Cerebellar cortex (tissue), 1 donor: Measurements from ENCODE around the gene TMEM123.

Experiments used
- DNase-seq: peaks from one replicate; pipeline ENCODE4 v3.0.0-alpha.2; 2015; ENCODE audit warnings: low spot score

Gene TMEM123

GRCh38 chr11:102426000-102426399, 26.6 kb downstream of the TMEM123 start:
- no peak for DNase-seq

GRCh38 chr11:102423936-102424335, 28.6 kb downstream of the TMEM123 start:
- no peak for DNase-seq

- no peak for DNase-seq
Observed at GRCh38 chr11:102422817-102423712, 29.5 kb downstream of the TMEM123 start.

GRCh38 chr11:102421261-102421660, 31.3 kb downstream of the TMEM123 start:
- DNase-seq, result no peak

GRCh38 chr11:102420547-102420946, 32.0 kb downstream of the TMEM123 start:
- no peak for DNase-seq

GRCh38 chr11:102419181-102419580, 33.4 kb downstream of the TMEM123 start:
- DNase-seq, result no peak

DNA sequence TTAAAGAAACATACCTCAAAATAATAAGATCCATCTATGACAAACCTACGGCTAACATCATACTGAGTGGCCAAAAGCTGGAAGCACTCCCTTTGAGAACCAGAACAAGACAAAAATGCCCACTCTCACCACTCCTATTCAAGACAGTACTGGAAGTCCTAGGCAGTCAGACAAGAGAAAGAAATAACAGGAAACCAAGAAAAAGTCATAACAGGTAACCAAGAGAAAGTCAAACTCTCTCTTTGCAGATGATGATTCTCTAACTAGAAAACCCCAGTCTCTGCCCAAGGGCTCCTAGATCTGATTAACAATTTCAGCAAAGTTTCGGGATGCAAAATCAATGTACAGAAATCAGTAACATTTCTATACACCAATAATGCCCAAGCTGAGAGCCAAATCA, 35.6 kb downstream of the TMEM123 start:
- no peak for DNase-seq

DNA sequence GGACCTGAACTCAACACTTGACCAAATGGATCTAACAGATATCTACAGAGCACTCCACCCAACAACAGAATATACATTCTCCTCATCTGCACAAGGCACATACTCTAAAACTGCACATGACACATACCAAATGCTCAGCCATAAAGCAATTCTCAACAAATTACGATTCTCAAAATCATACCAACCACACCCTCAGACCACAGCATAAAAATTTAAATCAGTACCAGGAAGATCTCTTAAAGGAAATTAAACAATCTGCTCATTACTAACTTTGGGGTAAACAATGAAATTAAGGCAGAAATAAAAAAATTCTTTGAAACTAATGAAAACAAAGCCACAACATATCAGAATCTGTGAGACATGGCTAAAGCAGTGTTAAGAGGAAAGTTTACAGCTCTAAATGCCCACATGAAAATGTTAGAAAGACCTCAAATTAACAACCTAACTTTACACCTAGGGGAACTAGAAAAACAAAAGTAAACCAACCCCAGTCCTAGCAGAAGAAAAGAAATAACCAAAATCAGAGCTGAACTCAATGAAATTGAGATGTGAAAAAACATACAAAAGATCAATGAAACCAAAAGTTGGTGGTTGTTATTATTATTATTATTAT, 37.2 kb downstream of the TMEM123 start:
- DNase-seq, result no peak

- no peak for DNase-seq
Observed at GRCh38 chr11:102414559-102414958, 38.0 kb downstream of the TMEM123 start.

GRCh38 chr11:102413497-102413896, 39.1 kb downstream of the TMEM123 start:
- no peak for DNase-seq

DNA sequence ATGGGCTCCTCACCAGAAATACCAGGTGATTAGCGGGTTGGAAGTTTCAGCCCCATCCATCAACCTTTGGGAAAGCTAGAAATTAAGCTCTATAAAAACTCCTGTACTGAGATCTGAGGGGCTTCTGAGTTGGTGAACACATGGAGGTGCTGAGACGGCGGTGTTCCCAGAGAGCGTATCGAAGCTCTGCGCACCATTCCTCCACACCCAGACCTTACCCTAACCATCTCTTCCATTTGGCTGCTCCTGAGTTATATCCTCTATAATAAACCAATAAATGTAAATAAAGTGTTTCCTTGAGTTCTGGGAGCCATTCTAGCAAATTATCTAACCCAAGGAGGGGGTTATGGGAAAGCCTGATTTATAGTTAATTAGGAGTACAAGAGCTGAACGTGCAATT, 41.4 kb downstream of the TMEM123 start:
- no peak for DNase-seq

DNA sequence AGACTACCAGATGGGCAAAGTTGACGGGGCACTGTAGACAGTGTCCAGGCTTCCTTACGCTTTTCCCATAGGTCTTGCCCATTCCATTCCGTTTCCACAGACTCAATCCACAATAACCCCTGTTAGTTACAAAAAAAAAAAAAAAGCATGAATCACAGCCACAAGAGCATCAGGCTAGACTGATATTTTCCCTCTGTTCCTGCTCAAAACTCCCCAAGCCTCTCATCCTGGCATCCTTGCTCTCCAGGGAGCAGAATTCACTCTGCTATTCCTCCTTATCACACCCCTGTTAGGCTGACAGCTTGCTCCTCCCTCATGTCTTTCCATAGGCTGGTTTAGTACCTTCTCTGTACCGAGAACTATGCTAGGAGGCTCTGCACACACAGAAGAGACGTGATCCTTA, 42.2 kb downstream of the TMEM123 start:
- DNase-seq, result no peak

- DNase-seq, result no peak
Observed at GRCh38 chr11:102408339-102408738, 44.2 kb downstream of the TMEM123 start.

GRCh38 chr11:102407901-102408300, 44.7 kb downstream of the TMEM123 start:
- DNase-seq, result no peak

- DNase-seq, result no peak
Observed at GRCh38 chr11:102406099-102406498, 46.5 kb downstream of the TMEM123 start.

GRCh38 chr11:102405501-102405900, 47.1 kb downstream of the TMEM123 start:
- no peak for DNase-seq

DNA sequence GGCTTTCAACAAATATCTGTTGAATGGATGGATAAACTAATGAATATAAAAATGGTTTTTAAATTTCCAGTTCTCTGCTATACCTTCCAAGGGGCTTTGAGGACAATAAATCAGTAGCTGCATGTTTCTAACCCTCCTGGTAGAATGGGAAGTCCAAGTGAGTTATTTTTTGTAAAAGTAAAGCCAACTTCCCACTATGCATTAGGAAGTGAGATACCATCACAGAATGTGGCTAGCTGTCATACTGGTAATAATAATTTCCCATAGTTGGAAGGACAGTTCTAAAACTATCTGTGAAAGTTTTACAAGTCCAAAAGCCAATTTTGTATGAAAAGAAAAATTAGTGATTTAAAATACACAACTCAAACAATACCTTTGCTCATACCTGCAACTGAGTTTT, 50.0 kb downstream of the TMEM123 start:
- no peak for DNase-seq

GRCh38 chr11:102401905-102402304, 50.7 kb downstream of the TMEM123 start:
- DNase-seq, result no peak

- DNase-seq, result no peak
Observed at GRCh38 chr11:102400603-102401002, 52.0 kb downstream of the TMEM123 start.

DNA sequence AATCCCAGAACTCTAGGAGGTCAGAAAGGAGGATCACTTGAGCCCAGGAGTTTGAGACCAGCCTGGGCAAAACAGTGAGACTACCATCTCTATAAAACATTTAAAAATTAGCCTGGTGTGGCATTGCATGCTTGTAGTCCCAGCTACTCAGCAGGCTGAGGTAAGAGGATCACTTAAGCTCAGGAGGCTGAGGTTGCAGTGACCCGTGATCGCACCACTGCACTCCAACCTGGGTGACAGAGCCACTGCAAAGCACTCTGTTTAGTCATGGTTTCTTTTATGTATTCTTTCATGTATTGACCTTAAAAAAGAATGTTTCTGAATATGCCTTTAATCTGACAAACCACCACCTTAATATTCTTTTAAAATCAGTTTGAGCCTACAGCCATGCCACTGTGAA, 53.4 kb downstream of the TMEM123 start:
- DNase-seq, result no peak

DNA sequence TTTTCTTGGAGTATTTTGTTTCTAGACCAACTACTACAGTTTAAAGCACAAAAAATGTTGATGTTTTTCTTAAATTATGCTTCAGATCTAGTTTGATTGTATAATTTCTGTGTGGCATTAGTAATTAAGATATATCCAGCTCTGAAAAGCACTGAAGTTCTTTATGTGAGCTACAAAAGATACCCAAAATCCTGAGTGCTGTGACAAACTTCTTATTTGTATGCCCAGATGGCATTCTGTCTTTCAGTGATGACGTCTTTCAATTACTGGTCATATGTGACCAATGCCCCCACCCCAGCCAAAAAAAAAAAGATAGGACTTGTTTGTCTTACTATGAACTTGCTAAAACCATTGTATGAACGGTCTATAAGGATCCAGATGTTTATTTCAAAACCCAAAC, 54.3 kb downstream of the TMEM123 start:
- no peak for DNase-seq

DNA sequence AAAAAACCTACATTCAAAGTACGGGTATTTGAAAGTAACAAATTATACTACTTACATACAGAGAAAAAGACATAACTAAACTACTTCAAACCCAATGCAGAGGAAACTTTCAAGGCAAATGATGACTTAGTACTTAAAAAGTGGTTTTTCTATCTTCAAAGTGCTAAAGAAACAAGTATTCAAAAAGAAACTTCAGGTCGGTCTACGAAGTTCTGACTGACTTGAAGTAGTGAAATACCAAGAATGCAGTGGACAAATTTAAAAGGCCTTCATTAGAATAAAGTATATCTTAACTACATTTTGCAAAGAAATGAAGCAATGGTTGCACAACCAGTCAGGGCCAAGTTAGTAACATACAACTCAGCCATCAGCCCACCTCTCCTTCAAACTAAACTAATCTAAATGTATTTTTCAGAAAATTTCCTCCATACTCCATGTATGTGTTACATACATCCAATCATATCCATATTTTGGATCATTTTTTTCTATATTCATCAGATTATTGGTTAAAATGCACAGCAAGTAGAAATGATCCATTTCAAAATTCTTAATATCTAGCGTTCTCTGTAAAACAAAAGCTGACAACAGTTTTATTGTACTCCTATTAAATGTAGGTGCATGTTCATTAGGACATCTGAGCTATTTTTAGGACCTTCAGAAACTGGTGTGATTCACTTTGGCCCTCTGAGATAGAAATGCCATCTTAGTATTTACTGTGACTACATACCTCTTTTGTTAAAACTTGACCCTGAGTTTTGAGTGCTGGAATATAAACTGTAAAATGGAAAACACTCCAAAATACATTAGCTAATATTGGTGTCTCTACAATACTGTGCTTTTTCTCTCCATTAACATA, 55.6 kb downstream of the TMEM123 start:
- DNase-seq, result no peak
